Astrocyte (in vitro differentiated cells and primary cell): ENCODE measurements around the gene MYL12A. TPM values are rescaled to one million over a fixed set of nuclear protein-coding genes. Genes with fewer than 3 reads are reported as not detected.

ENCODE experiments used
- DNase-seq: peaks from one replicate; pipeline ENCODE4 v3.0.0-alpha.2; 2010; ENCODE audit warnings: low read depth
- FAIRE-seq: peaks from 2 replicates; lab custom pipeline; 2011; peaks lifted over from hg19 to GRCh38; lab: Jason Lieb, UNC
- H2AFZ ChIP-seq: 2 replicates; pipeline ENCODE4 v1.6.0; 2012; ENCODE audit warnings: low read depth, low read length, inconsistent platforms
- H3K27ac ChIP-seq: 2 replicates; pipeline ENCODE4 v1.5.1; 2011; ENCODE audit warnings: low read depth, low read length, inconsistent platforms
- H3K27me3 ChIP-seq: 2 replicates; pipeline ENCODE4 v1.6.0; 2011; ENCODE audit warnings: low read length, inconsistent platforms; ENCODE audit not compliant: insufficient read depth
- H3K36me3 ChIP-seq: 2 replicates; pipeline ENCODE4 v1.5.1; 2011; ENCODE audit warnings: low read length, inconsistent platforms; ENCODE audit not compliant: insufficient read depth
- H3K4me1 ChIP-seq: 2 replicates; pipeline ENCODE4 v1.5.1; 2011; ENCODE audit warnings: low read length, inconsistent platforms; ENCODE audit not compliant: insufficient read depth
- H3K4me2 ChIP-seq: 2 replicates; pipeline ENCODE4 v1.6.0; 2012; ENCODE audit warnings: low read length, inconsistent platforms
- H3K4me3 ChIP-seq: 2 replicates; pipeline ENCODE4 v1.5.1; 2011; ENCODE audit warnings: low read depth, mild to moderate bottlenecking, low read length, inconsistent platforms; ENCODE audit not compliant: insufficient read depth
- H3K79me2 ChIP-seq: 2 replicates; pipeline ENCODE4 v1.6.0; 2012; ENCODE audit warnings: mild to moderate bottlenecking, low read length, inconsistent platforms; ENCODE audit not compliant: insufficient read depth
- H3K9ac ChIP-seq: 2 replicates; pipeline ENCODE4 v1.6.0; 2012; ENCODE audit warnings: mild to moderate bottlenecking, low read length, inconsistent platforms
- H3K9me3 ChIP-seq: 2 replicates; pipeline ENCODE4 v1.5.1; 2012; ENCODE audit warnings: low read depth, mild to moderate bottlenecking, low read length, inconsistent platforms; ENCODE audit not compliant: insufficient read depth
- H4K20me1 ChIP-seq: 2 replicates; pipeline ENCODE4 v1.6.0; 2012; ENCODE audit warnings: low read length, inconsistent platforms; ENCODE audit not compliant: insufficient read depth
- H3K27ac Mint-ChIP-seq: one replicate; pipeline ENCODE4 v1.8.0; 2021; ENCODE audit warnings: mild to moderate bottlenecking, mixed read lengths; ENCODE audit not compliant: unreplicated experiment
- H3K27me3 Mint-ChIP-seq: one replicate; pipeline ENCODE4 v1.8.0; 2021; ENCODE audit warnings: low read depth, mixed read lengths; ENCODE audit not compliant: unreplicated experiment
- H3K36me3 Mint-ChIP-seq: one replicate; pipeline ENCODE4 v1.8.0; 2021; ENCODE audit warnings: low read depth, mixed read lengths; ENCODE audit not compliant: unreplicated experiment
- H3K4me1 Mint-ChIP-seq: one replicate; pipeline ENCODE4 v1.8.0; 2021; ENCODE audit warnings: low read depth, mixed read lengths; ENCODE audit not compliant: unreplicated experiment
- H3K4me3 Mint-ChIP-seq: one replicate; pipeline ENCODE4 v1.8.0; 2021; ENCODE audit warnings: mild to moderate bottlenecking, moderate library complexity, mixed read lengths; ENCODE audit not compliant: unreplicated experiment
- H3K9me3 Mint-ChIP-seq: one replicate; pipeline ENCODE4 v1.8.0; 2021; ENCODE audit warnings: mild to moderate bottlenecking, mixed read lengths; ENCODE audit not compliant: unreplicated experiment
- EZH2 ChIP-seq: IDR thresholded peaks from 2 replicates; pipeline ENCODE4 v1.6.1; 2012; ENCODE audit warnings: mild to moderate bottlenecking, low read length, inconsistent platforms; ENCODE audit not compliant: insufficient read depth
- total RNA-seq: library from RNA; stranded (reverse); gene quantifications from 2 replicates; pipeline ENCODE4 v1.2.1, GENCODE V29; 2021
- TF ChIP-seq, protein P1 (sequence below): IDR thresholded peaks from 2 replicates; pipeline ENCODE4 v1.5.1; 2011; ENCODE audit warnings: low read depth, mild to moderate bottlenecking, inconsistent platforms, low read length, moderate library complexity; ENCODE audit not compliant: insufficient read depth

MYL12A gene
- total RNA-seq, 1 donor from 2014 or later = 682 TPM

DNA sequence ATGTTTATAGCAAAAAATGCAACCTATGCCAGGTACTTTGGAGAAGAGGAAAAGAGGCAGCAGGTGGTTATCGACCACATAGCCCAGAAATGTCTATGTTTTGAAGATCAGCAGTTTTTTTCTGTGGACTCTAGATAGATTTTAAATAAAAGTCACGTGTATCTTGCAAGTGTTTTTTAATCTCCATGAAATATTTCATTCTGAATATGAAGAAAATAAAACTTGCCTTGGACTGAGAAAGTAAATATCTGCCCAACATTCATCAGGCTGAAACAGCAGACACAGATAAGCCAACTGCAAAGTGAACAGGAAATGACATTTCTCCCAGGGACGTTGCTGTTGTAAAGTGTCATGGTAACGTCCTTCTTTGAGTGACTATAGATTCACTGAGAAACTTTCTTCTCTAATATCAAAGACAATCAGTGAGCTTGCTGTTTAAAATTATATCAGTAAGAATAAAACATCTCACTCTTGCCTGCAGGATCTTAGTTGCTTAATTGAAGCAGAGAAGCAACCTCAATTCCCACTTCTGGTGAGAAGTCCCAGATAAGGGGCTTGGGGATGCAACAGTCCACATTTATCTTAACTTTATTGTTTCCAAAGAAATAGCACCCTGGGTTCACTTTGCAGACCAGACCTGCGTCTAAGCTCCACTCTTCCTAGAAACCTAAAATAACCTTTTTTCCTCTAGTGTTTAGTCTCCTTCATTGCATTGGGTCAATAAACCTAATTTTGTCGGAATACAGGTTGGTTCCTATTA, 34.1 kb upstream of the MYL12A start:
- Histone ChIP-seq H3K4me3 (no peak overlapping the region), H3K79me2 (no peaks in the 10 kb centered on the region), H3K9me3 (no peaks in the 10 kb centered on the region), H3K9ac (no peak overlapping the region), H3K36me3 (no peaks in the 10 kb centered on the region), H3K27ac (no peak overlapping the region), H2AFZ (no peak overlapping the region), H3K27me3 (no peaks in the 10 kb centered on the region), H3K4me1 (peaks cover 2% of the 10 kb centered on the region), H4K20me1 (no peaks in the 10 kb centered on the region), H3K4me2 (no peak overlapping the region)
- Mint-ChIP-seq H3K27ac (peak overlapping the region; percentile 26), H3K36me3 (peaks cover 5% of the 10 kb centered on the region), H3K9me3 (peaks cover 1% of the 10 kb centered on the region), H3K4me1 (peaks cover 16% of the 10 kb centered on the region), H3K27me3 (no peaks in the 10 kb centered on the region), H3K4me3 (no peak overlapping the region)
- TF ChIP-seq, protein P1, sequence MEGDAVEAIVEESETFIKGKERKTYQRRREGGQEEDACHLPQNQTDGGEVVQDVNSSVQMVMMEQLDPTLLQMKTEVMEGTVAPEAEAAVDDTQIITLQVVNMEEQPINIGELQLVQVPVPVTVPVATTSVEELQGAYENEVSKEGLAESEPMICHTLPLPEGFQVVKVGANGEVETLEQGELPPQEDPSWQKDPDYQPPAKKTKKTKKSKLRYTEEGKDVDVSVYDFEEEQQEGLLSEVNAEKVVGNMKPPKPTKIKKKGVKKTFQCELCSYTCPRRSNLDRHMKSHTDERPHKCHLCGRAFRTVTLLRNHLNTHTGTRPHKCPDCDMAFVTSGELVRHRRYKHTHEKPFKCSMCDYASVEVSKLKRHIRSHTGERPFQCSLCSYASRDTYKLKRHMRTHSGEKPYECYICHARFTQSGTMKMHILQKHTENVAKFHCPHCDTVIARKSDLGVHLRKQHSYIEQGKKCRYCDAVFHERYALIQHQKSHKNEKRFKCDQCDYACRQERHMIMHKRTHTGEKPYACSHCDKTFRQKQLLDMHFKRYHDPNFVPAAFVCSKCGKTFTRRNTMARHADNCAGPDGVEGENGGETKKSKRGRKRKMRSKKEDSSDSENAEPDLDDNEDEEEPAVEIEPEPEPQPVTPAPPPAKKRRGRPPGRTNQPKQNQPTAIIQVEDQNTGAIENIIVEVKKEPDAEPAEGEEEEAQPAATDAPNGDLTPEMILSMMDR = no peak
- no peak for TF ChIP-seq EZH2
- no peak for DNase-seq
- no peak for FAIRE-seq

DNA sequence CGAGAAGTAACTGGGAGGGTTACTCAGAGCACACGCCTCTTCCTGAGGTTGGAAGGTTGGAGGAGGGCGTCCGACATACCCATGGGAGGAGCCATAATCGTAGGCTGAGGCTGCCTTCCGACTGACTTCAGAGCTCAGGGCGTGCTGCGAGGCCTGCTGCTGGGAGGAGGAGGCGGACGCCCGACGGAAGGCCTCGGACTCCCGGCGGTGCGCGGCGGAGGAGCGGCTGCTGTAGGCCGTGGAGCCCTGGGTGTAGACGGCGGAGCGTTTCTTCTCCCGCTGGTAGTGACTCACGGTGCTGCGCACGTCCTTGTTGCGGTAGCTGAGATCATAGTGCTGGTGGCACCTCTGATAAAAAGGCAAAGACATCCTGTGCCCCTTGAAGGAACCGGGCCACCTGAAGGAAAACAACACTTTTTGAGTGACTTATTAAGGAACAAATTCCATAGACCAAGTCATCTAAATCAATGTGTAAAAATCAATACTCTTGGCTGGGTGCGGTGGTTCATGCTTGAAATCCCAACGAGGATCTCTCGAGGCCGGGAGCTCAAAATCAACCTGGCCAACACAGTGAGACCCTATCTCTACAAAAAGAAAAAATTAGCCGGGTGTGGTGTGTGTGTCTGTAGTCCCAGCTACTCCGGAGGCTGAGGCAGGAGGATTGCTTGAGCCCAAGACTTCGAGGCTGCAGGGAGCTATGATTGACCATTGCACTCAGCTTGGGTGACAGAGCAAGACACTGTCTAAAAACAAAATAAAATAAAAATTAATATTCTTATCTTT, 32.6 kb upstream of the MYL12A start:
- no peak overlapping the region for H2AFZ ChIP-seq
- no peak overlapping the region for H3K4me3 Mint-ChIP-seq
- H3K36me3 Mint-ChIP-seq = peaks cover 5% of the 10 kb centered on the region
- no peaks in the 10 kb centered on the region for H3K36me3 ChIP-seq
- no peaks in the 10 kb centered on the region for H3K27me3 Mint-ChIP-seq
- peaks cover 18% of the 10 kb centered on the region for H3K4me1 Mint-ChIP-seq
- FAIRE-seq = no peak
- H3K9me3 ChIP-seq = no peaks in the 10 kb centered on the region
- H3K4me1 ChIP-seq = peaks cover 2% of the 10 kb centered on the region
- no peak overlapping the region for H3K4me3 ChIP-seq
- H3K27ac Mint-ChIP-seq = no peak overlapping the region
- no peak overlapping the region for H3K4me2 ChIP-seq
- no peak for DNase-seq
- H4K20me1 ChIP-seq = no peaks in the 10 kb centered on the region
- H3K9ac ChIP-seq = no peak overlapping the region
- H3K9me3 Mint-ChIP-seq = peaks cover 1% of the 10 kb centered on the region
- no peak overlapping the region for H3K27ac ChIP-seq
- no peaks in the 10 kb centered on the region for H3K27me3 ChIP-seq
- no peaks in the 10 kb centered on the region for H3K79me2 ChIP-seq
- TF ChIP-seq, protein P1 = no peak
- TF ChIP-seq EZH2 = no peak
